HG03045 (cell line): ENCODE measurements around the gene MARCHF3.
"Not testable (repeated sequence)": the region's sequence is repeated elsewhere in the genome, so short reads cannot be mapped to it uniquely, and the experiment has no call there.

ENCODE experiments used
- ATAC-seq: cut with Tn5 transposase; IDR thresholded peaks from one replicate; pipeline ENCODE4 v1.9.1; 2021; ENCODE audit warnings: mild to moderate bottlenecking, moderate library complexity; ENCODE audit not compliant: unreplicated experiment

The MARCHF3 gene

DNA sequence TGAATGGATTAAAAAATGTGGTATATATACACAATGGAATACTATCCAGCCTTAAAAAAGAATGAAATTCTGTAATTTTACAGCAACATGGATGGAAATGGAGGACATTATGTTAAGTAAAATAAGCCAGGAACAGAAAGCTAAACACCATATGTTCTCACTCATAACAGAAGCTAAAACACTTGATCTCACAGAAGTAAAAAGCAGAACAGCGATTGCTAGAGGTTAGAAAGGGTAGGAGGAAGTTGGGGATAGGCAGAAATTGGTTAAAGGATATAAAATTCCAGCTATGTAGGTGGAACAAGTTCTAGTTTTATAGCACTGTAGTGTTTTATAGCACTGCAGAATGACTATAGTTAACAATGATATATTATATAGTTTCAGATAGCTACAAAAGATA is 15.8 kb downstream of the MARCHF3 start:
- peak; percentile 42 for ATAC-seq

DNA sequence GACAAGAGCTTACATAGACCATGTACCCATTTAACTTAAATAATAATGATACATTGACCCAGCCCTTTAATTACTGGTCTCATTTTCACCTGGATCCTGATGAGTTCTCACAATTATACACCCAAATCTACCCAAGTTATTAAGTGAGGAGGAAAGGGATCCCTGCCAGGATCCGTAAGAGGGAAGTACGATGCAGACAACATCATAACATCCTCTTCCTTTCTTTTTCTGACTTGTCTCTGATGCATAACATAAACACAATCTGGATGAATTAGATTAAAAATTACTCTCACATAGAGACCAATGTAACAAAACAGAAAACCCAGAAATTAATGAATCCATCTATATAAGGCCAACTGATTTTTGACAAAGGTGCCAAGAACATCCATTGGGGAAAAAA is 17.0 kb downstream of the MARCHF3 start:
- ATAC-seq, result no peak

DNA sequence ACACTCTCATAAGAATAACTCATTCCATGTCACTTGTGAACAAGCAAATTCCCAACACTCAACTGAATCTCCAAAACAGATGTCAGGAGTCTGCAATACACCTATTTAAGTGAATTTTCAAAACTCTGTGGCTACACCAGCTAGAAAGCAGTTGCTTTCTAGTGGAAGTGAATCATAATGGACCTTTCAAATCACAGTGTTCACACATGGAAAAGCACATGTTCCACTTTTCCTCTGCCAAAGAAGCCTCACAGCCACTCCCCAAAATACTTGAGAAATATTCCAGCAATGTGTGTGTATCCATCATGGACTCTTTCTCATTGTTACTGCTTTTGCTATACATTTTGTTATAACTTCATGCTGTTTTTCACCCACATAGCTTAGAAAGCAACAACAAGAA is 17.4 kb downstream of the MARCHF3 start:
- ATAC-seq, result no peak

DNA sequence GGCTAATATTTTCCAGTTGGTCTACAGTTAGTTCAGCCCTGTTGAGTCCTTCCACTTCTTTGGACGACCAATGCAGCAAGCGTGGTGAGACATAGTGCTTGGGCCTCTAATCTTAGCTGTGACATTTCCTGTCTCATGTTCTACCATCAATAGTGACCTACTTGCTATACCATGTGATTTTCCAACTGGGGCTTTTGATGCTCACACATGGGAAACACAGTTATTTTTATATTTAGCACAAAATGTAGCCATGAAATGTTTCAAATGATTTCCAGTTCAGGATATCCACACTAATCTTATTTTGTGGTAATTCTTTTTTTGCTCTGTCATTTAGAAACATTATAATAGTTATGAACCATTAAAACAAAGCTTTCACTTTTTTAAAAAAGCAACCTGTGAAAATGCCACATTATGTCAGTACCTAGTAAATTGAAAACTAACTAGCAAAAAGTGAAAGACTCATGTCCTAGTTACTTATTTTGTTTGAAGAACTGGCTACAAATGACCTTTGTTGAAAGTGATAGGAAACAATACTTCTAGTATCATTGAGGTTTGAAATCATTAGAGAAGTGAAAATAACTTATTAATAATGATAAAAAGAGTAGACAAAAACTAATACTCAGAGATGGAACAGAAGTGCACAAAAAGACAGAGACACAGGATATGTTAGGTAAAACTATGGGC is 18.3 kb downstream of the MARCHF3 start:
- ATAC-seq, result peak; percentile 67

DNA sequence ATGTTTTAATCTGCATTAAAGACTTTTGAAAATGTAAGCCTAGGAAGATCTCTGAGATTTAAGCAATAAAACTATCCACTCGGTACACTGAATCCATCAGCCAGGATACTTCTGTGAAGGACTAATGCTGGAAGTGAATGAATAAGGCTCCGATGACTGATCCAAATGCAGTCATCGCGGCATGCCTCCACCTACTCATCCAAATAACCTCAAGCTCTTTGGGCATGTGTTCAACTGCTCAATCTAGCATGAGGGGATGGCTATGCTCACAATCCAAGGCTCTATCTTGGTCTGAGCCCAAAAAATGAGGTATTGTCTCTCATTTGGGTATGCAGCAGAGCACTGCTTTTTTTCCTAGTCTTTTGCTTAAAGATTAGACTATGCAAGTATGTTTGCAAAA is 19.2 kb downstream of the MARCHF3 start:
- ATAC-seq, result no peak

DNA sequence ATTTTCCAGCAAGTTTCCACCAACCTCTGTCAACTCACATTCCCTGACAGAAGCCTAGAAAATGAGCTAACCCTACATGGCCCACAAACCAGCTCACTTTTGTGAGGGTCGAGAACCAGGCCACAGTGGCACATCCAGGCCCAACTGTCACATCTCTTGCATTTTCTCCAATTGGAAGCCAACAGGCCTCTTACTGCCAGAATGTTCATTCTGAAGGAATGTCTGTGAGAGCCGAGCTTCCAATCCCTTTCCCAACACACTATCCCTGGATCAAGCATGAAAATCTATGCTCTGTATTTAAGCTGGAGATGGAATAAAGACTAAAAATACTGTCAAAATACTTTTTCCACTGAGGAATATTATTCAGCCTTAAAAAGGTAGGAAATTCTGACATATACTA is 20.0 kb downstream of the MARCHF3 start:
- ATAC-seq, result no peak

DNA sequence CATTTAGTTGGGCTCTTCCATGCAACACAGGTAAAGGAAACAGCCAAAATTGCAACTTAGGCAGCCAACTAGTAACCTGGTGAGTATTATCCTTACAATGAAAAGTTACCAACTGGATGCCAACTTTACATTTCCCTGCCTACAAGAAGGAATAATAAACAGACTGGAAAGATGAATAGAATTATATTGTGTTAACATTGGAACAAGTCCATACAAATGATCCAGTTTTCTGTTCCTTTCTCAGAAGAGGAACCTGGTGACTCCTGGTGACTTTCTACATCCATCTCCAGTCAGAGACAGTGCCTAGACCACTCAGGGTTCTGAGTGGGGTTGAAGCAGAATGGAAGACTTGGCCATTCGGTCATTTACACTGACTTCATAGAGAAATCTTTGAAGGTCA is 20.6 kb downstream of the MARCHF3 start:
- no peak for ATAC-seq

DNA sequence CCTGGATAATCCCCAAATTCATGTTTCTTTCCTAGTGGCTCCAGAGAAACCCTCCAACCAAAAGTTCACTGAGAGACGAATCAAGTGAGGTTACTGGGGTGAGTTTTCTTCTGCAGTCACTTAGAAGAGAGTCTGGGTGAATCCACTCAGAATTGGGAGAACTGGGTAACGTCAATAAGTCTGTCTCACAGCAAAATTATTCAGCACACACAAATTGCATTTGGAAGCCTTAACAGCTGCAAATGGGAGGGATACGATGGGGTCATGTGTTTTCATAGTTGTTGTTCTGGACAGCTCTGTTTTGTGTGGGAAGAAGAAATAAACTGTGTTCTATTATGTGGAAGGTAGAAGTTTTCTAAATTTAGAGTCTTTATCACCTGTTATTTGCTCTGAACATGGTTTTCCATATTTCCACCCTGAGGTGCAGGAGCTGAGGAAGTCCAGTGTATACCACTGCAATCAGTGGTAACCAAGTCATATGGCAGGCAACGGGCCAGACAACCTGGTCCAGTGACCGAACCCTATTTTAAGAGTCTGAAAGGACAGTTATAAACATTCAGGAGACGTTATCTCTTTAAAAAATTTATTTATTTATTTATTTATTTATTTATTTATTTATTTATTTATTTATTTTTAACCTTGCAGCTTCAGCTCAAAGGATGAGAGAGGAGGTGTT is 21.9 kb downstream of the MARCHF3 start:
- ATAC-seq, result no peak

DNA sequence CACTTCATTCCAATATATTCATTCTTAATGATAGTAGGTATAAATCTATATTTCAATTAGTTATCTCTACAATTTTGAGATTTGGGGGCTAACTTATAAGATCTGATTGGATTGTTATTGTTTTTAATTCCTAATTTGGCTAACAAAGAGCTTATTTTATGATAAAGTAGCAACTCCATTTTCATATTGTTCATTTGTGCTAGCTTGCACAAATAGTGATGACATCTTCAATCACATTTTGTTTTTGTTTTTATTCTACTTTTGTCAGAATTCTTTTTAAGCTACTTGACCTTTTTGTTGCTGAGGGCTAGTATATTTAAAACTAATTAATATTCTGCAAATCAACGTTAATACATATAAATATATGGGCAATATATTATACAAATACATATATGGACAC is 22.8 kb downstream of the MARCHF3 start:
- no peak for ATAC-seq

DNA sequence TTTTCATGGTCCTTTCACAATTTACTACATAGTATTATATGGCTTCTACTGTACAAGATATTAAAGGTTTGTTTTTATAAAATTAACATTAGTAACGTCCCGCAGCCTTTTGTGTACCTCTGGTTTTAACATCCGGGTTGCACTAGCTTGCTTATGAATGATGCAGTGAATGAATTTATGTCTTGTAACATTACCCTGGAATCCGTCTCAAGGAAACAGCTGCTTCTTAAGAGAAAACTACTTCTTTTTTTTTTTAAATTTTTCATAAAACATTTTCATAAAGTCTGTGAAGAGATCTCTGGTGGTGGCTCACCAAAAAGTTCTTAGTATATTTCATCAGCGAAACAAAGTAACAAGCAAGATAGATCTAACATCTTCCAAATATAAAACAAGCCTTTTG is 23.6 kb downstream of the MARCHF3 start:
- ATAC-seq, result no peak

DNA sequence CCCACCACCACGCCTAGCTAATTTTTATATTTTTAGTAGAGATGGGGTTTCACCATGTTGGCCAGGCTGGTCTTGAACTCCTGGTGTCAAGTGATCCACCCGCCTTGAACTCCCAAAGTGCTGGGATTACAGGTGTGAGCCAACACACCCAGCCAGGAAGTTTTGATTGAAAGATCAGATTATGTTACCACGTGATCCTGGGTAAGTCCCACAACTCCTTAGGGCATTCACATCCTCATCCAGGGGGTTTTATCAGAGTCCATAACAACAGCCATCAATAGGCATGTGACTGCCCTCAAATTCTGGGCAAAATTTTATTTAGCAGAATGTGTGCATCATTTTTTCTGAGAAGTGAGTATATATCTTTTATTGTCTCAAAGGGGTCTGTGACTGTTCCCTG is 25.1 kb downstream of the MARCHF3 start:
- not testable (repeated sequence) for ATAC-seq

DNA sequence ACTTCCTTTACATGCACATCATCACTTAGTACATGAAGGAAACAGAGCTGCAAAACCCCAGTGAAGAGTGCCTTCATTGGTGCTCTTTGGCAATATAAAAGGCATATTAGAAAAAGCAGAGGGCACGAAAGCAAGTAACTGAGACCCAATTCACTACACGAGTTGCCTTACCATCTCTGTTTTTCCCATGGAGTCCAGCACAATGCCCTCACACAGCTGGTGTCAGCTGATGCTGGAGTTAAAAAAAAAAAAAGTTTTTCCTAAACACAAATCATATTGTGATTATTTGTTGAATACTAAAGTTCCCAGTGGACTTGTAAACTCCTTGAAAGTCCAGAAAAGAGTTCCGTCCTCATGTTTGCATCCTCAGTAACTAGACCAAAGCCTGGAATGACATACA is 25.6 kb downstream of the MARCHF3 start:
- ATAC-seq, result no peak

DNA sequence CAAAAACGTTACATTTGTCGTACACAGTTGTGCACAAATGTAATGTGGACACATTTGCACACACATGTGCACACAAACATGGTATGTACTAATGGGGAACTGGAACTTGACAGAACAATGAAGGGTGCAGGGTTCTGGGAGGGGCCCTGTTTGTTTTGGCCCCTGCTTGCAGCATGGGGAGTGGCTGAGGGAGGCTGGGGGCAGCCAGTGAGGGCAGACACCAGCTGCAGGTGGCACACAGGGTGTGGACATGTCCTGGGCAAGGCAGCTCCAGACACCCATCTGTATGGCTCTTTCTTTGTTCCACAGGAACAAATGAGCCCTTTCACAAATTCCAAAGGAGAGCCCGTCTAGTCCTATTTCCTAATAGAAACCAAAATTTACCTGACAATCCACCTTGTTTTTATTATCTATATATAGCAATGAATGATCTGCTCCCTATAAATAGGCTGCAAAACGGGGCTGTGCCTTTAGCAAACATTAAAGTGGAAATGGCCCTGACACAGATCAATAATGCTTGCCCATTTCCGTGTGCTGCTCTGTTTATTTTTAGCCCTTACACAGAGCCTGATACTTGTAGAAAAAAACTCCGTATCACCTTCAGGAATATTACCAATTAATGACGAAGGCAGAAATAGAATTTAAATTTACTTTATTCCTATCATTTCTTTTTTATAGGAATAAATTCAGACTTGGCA is 26.4 kb downstream of the MARCHF3 start:
- no peak for ATAC-seq

DNA sequence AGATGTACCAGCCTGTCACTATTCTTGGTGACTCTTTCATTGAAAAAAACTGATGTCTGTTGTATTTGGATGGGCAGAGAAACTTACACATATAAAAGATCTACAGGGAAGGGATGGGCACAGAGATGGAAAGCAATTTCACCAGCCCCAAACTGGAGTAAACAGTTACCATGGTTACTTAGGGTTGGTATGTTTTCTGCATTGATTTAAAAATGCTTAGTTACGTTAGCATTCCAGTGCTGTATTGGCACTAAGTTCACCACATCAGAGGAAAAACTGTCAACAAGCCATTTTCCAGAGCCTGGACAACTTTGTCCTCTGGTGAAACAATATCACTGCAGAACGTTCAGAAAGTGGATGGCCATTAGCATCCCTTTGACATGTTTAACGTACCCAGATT is 28.0 kb downstream of the MARCHF3 start:
- no peak for ATAC-seq

DNA sequence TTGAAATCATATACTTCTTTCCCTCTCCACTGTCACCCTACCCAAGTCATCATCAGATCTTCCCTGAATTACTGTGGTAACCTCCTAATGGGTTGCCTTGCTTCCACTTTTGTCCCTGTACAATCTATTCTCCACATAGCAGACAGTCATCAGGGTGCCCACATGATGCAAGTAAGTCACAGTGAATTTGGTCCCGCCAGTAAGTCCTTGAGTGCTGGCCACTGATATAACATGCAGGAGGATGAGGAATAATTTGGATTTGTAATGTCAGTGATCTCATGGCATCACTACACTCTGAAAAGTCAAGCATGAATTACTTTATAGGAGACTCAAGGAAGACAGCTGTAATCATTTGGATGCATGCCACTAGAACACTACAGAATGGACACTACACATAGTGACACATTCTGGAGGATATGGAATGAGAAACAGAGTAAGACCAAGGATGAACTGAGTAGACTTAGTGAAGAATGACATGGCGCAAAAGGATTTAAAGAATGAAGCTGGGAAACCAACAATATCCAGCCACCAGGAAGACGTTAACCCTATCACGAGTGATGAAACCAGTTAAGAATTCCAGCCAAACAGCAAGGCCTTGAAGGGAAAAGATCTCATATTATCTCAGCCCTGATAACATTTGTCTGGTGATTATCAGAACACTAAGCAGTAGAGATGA is 28.6 kb downstream of the MARCHF3 start:
- ATAC-seq, result no peak

DNA sequence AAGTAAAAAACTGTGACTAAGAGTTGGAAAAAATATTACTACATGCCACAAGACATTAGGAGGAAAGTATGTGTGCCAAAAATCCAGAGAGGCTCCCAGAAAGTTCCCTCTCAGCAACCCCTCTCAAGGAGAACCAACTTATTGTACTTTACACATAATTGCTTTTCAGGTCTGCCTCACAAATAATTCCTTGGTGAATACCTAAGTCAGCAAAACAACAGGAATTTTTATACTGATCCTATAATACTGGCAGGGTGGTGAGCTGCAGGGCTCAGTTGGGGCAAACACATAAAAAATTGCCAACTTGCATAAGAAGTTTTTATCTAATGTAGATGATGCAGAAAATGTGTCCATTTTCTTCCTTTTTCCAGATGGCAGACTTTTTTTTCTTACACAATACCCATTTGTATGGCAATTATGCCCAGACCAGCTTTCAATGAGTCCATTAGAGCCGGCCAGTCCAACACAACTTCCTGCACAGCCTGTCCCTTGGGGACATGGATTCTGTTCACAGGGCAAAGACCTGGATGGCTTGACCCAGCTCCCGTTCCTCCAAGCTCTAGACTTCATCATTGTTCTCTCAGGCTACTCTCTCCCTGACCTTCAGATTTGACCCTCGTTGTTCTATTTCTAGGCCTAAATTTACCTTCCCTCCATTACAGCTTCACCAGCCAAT is 31.3 kb downstream of the MARCHF3 start:
- ATAC-seq, result no peak

DNA sequence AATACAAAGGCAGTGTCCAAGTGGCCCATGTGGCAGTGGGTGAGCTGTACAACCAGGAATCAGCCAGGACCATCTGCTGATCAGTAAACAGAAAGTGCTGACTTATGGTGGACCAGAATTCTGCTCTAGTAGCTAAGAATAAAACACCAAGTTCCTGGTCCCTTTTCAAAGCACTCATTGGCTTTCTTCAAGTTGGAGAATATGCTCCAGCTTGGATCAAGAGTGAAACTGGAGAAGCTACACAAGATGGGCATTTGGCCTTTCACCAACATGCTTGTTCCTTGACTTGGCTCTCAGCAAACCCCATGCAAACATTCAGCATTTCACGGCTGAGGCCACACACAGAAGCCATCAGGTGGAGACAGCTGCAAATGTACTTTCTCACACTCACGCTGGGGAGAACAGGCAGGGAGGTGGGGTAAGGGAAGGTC is 32.1 kb downstream of the MARCHF3 start:
- ATAC-seq, result peak; percentile 64

DNA sequence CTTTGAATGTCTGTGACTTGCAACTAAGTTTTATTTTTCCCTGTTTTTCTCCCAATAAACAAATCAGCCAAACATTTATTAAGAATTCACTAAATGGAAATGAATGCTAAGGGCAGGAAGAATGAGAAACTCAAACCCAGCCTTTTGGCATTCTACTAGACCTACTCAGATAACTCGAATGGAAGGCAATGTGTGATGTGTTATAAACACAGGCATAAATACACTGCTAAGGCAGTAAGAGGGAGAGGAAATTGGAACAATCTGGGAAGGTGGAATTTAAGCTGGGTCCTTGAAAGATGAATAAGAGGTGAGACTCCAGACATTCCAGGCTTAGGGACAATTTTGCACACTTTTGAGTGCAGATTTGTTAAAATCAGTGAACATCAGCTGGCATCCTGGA is 34.7 kb downstream of the MARCHF3 start:
- no peak for ATAC-seq

DNA sequence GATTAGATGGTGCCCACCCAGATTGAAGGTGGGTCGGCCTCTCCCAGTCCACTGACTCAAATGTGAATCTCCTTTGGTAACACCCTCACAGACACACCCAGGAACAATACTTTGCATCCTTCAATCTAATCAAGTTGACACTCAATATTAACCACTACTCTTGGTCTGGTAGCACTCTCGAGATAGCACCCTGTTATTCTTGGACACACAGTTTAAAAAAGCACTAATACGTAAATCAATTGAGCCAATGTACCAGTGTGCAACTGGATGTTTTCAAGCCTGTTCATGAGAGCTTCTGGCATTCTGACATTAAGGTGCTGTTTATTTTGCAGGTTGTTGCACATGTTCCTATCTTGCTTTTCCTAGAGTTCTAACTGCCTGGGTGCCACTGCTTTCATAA is 35.3 kb downstream of the MARCHF3 start:
- no peak for ATAC-seq

DNA sequence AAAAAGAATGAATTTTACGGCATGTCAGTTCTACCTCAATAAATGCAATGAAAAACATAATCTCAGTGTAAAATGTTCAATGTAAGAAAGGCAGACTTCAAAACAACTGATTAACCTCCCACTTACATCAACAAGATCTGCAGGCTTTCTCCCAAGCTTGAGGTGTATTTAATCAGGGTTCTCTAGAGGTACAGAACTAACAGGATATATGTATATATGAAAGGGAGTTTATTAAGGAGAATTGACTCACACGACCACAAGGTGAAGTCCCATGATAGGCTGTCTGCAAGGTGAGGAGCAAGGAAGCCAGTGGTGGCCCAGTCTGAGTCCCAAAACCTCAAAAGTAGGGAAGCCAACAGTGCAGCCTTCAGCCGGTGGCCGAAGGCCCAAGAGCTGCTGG is 35.9 kb downstream of the MARCHF3 start:
- ATAC-seq, result no peak

DNA sequence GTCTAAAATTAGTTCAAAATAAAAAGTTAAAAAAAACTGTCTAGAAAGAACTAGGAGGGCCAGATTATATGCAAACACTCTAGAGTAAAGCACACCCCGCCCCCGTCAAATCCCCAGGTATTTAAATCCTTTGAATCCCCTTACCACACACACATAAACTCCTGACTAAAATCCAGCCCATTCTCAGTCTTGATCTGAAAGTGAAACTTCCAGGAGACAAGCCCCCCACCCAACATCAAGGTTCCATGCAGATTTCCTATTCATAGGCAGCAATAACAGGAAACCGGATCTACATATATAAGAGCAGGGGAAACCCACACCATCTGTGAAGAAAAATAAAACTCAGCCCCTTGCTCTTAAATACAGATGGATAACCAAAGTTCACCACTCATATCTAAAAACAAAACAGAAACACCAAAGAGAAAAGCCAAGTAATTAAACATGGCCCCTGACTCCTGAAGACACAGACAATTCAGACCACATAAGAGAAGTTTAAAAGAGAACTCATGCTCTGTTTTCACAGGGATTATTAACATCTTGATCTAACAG is 42.3 kb downstream of the MARCHF3 start:
- ATAC-seq, result peak; percentile 93
